T47D (cell line): Measurements from ENCODE around the gene TGFB2.

Source experiments
- DNase-seq, 2 experiments: peaks; one replicate each; pipeline versions ENCODE4 v3.0.0 to v3.0.0-alpha.2; 2011 to 2012; ENCODE audit warnings: low read depth in 1 of 2, low spot score in 1 of 2
- JUND ChIP-seq: IDR thresholded peaks from 2 replicates; pipeline ENCODE4 v1.6.1; 2012; ENCODE audit warnings: low read depth
- in situ Hi-C: cut with HindIII; loops from 2 replicates; pipeline ENCODE4 v1.10.0; 2016; ENCODE audit warnings: low sequenced_read_pairs, low pct_unique_long_range_greater_than_20kb

TGFB2 gene

GRCh38 chr1:218344814-218345672 is at the start of gene TGFB2:
TGFB2 (plus strand) TSS chr1:218345336; CDS start chr1:218346702, 1,366 bp downstream.
- in situ Hi-C loops = no loop called here
- no peak for TF ChIP-seq JUND
- peak; percentile 39 to 78 for DNase-seq

GRCh38 chr1:218296162-218296561 is 49.0 kb upstream of the TGFB2 start:
- DNase-seq = no peak
- in situ Hi-C loops = no loop called here
- no peak for TF ChIP-seq JUND

- no peak for DNase-seq
These were observed 47.7 kb upstream of the TGFB2 start for GRCh38 chr1:218297461-218297860.

GRCh38 chr1:218297867-218298266 is 47.3 kb upstream of the TGFB2 start:
- no peak for TF ChIP-seq JUND
- DNase-seq = no peak
- in situ Hi-C loops = no loop called here

More at GRCh38 chr1:218297461-218297860, 47.7 kb upstream of the TGFB2 start:
- in situ Hi-C loops = no loop called here
- no peak for TF ChIP-seq JUND

- DNase-seq = no peak
- no peak for TF ChIP-seq JUND
- in situ Hi-C loops = no loop called here
These were observed 46.7 kb upstream of the TGFB2 start for GRCh38 chr1:218298398-218298797.

DNA sequence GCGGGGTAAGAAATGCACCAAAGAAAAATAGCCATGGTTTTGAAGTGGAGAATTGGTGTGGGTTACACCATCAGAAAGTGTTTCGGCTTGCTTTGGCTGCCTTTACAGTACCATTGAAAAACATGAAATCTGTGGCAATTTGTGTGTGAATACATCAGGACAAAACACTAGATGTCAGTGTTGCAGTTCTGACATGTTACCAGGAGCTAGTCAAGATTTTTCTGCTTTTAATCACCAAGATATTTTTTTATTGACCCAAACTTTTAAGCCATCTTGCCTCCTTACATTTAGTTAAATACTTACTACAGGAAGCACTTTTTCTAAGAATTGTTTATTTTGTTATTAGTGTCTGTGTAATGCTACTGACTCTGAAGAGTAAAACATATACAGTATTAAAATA is 45.7 kb upstream of the TGFB2 start:
- peak in 1 of 2 experiments; percentile 57 for DNase-seq
- in situ Hi-C loops = no loop called here
- TF ChIP-seq JUND = no peak

DNA sequence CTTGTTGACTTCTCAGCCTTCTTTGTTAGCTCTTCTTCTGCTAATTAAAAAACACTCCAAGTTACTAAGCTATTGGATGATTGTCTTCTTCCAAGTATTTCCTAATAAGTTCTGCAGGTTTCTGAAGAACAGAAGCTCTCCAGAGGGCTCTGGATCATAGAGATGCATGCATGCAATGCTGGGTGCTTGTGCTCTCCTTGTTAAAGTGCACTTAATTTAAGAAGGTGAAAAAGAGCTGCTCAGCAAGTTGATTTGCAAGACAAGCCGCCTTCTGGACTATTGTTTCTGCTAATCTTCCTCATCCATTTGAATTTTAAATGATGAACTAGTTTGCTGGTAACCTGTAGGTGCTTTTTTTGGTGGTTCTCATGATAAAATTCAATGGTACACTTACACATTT is 43.9 kb upstream of the TGFB2 start:
- in situ Hi-C loops = no loop called here
- no peak for TF ChIP-seq JUND
- no peak for DNase-seq

DNA sequence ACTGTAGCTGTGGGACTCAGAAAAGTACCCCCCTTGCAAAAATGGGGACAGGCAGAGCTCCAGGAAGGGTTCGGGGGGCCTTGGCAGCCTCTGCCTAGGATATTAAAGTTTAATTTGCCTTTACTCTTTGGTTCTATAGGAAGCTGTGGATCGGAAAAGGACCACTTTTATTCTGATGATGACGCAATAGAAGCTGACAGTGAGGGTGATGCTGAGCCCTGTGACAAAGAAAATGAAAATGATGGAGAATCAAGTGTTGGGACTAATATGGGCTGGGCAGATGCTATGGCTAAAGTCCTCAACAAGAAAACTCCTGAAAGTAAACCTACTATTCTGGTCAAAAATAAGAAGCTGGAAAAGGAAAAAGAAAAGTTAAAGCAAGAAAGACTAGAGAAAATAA is 43.0 kb upstream of the TGFB2 start:
- in situ Hi-C loops = no loop called here
- no peak for TF ChIP-seq JUND
- DNase-seq = no peak

- TF ChIP-seq JUND = no peak
- in situ Hi-C loops = no loop called here
- no peak for DNase-seq
These were observed 41.8 kb upstream of the TGFB2 start for GRCh38 chr1:218303176-218303879.

- in situ Hi-C loops = no loop called here
- no peak for TF ChIP-seq JUND
- no peak for DNase-seq
These were observed 40.7 kb upstream of the TGFB2 start for GRCh38 chr1:218304281-218305039.

DNA sequence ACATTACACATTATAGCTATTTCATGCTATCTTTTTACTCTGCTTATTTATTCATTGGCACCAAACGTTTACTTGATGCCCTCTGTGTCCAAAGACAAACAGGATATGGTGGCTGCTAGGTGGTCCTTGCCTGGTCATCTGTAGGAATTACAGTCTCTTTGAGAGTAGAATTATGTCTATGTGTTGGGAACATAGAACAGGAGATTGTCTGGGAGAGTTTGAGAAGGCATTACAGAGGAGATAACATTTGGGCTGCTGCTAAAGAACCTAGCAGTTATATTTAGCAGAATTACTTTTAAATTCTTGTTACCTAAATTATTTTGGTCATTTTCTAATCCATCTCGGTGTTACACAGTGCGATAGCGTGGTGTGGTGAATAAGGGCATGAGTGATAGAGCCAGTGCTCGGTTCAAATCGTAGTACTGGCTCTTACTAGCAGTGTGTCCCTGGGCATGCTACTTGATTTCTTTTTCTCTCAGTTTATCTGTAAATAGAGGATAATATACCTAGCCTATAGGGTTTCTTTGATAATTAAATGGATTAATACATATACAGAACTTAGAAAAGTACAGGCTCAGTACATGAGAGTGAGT is 39.6 kb upstream of the TGFB2 start:
- TF ChIP-seq JUND = no peak
- DNase-seq = no peak
- in situ Hi-C loops = no loop called here

- DNase-seq = no peak
- in situ Hi-C loops = no loop called here
- TF ChIP-seq JUND = no peak
These were observed 32.6 kb upstream of the TGFB2 start for GRCh38 chr1:218312509-218312908.
